Ishikawa (cell line): ENCODE measurements around the gene TBC1D20.

Experiments used
- CEBPB ChIP-seq: IDR thresholded peaks from 2 replicates; pipeline ENCODE4 v1.6.1; 2012
- EGR1 ChIP-seq: IDR thresholded peaks from 2 replicates; pipeline ENCODE4 v1.6.1; 2012
- EP300 ChIP-seq: IDR thresholded peaks from 2 replicates; pipeline ENCODE4 v1.6.1; 2012; ENCODE audit warnings: borderline replicate concordance
- MAX ChIP-seq: IDR thresholded peaks from 2 replicates; pipeline ENCODE4 v1.6.1; 2012
- RAD21 ChIP-seq: IDR thresholded peaks from 2 replicates; pipeline ENCODE4 v1.6.1; 2012; ENCODE audit warnings: low read depth
- REST ChIP-seq: IDR thresholded peaks from 2 replicates; pipeline ENCODE4 v1.6.1; 2012; ENCODE audit warnings: low read depth, mild to moderate bottlenecking
- TAF1 ChIP-seq: IDR thresholded peaks from 2 replicates; pipeline ENCODE4 v1.6.1; 2012; ENCODE audit warnings: low read depth, mild to moderate bottlenecking
- YY1 ChIP-seq: IDR thresholded peaks from 2 replicates; pipeline ENCODE4 v1.6.1; 2012; ENCODE audit warnings: low read depth
- ZBTB7A ChIP-seq: IDR thresholded peaks from 2 replicates; pipeline ENCODE4 v1.6.1; 2012; ENCODE audit warnings: low read depth

DNA sequence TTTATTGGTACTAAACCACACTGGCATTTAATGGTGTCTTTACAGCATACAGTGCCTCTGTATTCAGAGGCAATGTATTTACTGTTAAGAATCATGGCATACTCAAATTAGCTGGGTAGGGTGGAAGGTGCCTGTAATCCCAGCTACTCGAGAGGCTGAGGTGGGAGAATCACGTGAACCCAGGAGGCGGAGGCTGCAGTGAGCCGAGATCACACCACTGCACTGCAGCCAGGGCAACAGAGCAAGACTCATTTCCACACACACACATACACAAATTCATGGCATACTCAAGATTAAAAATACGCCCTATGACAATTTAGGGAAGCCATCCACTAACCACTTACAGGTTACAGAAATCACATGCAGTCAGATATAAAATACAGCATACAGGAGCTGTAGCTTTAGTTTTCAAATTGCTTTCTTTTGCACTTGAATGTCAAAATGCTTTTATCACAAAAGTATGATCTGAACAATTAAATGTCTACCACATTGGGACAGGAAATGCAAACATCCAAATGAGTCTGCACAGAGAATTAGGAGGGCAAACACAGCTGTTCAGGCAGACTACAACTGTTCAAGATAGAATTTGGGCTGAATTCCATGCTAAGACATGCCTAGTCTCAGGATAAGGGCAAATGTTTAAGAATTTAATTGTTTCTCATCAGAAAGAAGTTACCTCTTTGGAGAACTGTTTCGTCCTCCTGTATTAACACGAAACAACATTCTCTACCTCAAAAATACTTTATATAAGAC lies 44.8 kb upstream of the TBC1D20 start:
- no peak for TF ChIP-seq MAX
- TF ChIP-seq REST = no peak
- no peak for TF ChIP-seq EGR1
- no peak for TF ChIP-seq TAF1
- TF ChIP-seq RAD21 = no peak
- TF ChIP-seq EP300 = no peak
- no peak for TF ChIP-seq YY1
- TF ChIP-seq ZBTB7A = no peak
- TF ChIP-seq CEBPB = no peak
